ENCODE measurements around the gene FOXN3. TPM values are rescaled to one million over a fixed set of nuclear protein-coding genes. Genes with fewer than 3 reads are reported as not detected.

Gene FOXN3
- total and polyA plus RNA-seq, 10 of the 15 experiments (the other 5 are each of a cell fraction or from before 2014, with no cell fraction given), result 4.5 to 68.9 (median 29.7) TPM

GRCh38 chr14:89324501-89325298 lies 92.3 kb downstream of the FOXN3 start (continued):
- no peak for TF ChIP-seq ZZZ3 (IDR thresholded peaks at IDR 0.05; ENCODE audit: control insufficient read depth, insufficient read length, low read depth)
- TF ChIP-seq YBX1 (IDR thresholded peaks at IDR 0.05), result no peak
- TF ChIP-seq NR2C1 (IDR thresholded peaks at IDR 0.05), result no peak
- TF ChIP-seq NR2C2 (IDR thresholded peaks at IDR 0.05; ENCODE audit: borderline replicate concordance, control insufficient read depth, insufficient read length, low read depth), result no peak
- TF ChIP-seq ASH2L (IDR thresholded peaks at IDR 0.05; ENCODE audit: borderline replicate concordance, low read depth), result no peak
- no peak for TF ChIP-seq STAT1 (conservative IDR thresholded peaks at IDR 0.05)
- peak; percentile 58; the same call in 1 of the 2 replicates for TF ChIP-seq CBX5 (IDR thresholded peaks at IDR 0.05; ENCODE audit: low read depth)
- peak; percentile 24; the same call in 1 of the 2 replicates for TF ChIP-seq MXI1 (IDR thresholded peaks at IDR 0.05; ENCODE audit: low read depth, low read length)
- TF ChIP-seq JUND (IDR thresholded peaks at IDR 0.05; ENCODE audit: low read depth, low read length), result no peak
- no peak for TF ChIP-seq BRCA1 (IDR thresholded peaks at IDR 0.05; ENCODE audit: low read depth, low read length)
- no peak for TF ChIP-seq CHD1 (IDR thresholded peaks at IDR 0.05; ENCODE audit: low read depth, low read length)
- TF ChIP-seq ZNF384 (IDR thresholded peaks at IDR 0.05; ENCODE audit: borderline replicate concordance, low read depth, low read length), result no peak
- TF ChIP-seq JUNB (IDR thresholded peaks at IDR 0.05), result peak; percentile 24; the same call in 1 of the 2 replicates
- TF ChIP-seq ZNF274 (IDR thresholded peaks at IDR 0.05; ENCODE audit: insufficient read depth, insufficient read length), result no peak
- TF ChIP-seq TARDBP (IDR thresholded peaks at IDR 0.05; ENCODE audit: borderline replicate concordance), result no peak
- no peak for TF ChIP-seq SPI1 (IDR thresholded peaks at IDR 0.05; ENCODE audit: borderline replicate concordance, insufficient read depth, low read depth, low read length)
- no peak for TF ChIP-seq BCL11A (IDR thresholded peaks at IDR 0.05; ENCODE audit: low read depth, low read length)
- TF ChIP-seq ZNF687 (IDR thresholded peaks at IDR 0.05), result no peak
- TF ChIP-seq HDAC2 (IDR thresholded peaks at IDR 0.05), result no peak
- peak; percentile 84 for TF ChIP-seq NFIC (IDR thresholded peaks at IDR 0.05; ENCODE audit: low read depth, low read length)
- TF ChIP-seq SMAD5 (IDR thresholded peaks at IDR 0.05; ENCODE audit: low read depth), result no peak
- TF ChIP-seq, protein P1, sequence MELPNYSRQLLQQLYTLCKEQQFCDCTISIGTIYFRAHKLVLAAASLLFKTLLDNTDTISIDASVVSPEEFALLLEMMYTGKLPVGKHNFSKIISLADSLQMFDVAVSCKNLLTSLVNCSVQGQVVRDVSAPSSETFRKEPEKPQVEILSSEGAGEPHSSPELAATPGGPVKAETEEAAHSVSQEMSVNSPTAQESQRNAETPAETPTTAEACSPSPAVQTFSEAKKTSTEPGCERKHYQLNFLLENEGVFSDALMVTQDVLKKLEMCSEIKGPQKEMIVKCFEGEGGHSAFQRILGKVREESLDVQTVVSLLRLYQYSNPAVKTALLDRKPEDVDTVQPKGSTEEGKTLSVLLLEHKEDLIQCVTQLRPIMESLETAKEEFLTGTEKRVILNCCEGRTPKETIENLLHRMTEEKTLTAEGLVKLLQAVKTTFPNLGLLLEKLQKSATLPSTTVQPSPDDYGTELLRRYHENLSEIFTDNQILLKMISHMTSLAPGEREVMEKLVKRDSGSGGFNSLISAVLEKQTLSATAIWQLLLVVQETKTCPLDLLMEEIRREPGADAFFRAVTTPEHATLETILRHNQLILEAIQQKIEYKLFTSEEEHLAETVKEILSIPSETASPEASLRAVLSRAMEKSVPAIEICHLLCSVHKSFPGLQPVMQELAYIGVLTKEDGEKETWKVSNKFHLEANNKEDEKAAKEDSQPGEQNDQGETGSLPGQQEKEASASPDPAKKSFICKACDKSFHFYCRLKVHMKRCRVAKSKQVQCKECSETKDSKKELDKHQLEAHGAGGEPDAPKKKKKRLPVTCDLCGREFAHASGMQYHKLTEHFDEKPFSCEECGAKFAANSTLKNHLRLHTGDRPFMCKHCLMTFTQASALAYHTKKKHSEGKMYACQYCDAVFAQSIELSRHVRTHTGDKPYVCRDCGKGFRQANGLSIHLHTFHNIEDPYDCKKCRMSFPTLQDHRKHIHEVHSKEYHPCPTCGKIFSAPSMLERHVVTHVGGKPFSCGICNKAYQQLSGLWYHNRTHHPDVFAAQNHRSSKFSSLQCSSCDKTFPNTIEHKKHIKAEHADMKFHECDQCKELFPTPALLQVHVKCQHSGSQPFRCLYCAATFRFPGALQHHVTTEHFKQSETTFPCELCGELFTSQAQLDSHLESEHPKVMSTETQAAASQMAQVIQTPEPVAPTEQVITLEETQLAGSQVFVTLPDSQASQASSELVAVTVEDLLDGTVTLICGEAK (IDR thresholded peaks at IDR 0.05; ENCODE audit: borderline replicate concordance), result no peak
- TF ChIP-seq, protein P2, sequence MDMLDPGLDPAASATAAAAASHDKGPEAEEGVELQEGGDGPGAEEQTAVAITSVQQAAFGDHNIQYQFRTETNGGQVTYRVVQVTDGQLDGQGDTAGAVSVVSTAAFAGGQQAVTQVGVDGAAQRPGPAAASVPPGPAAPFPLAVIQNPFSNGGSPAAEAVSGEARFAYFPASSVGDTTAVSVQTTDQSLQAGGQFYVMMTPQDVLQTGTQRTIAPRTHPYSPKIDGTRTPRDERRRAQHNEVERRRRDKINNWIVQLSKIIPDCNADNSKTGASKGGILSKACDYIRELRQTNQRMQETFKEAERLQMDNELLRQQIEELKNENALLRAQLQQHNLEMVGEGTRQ (IDR thresholded peaks at IDR 0.05; ENCODE audit: borderline replicate concordance, low read depth, low read length), result no peak
